Measurements from ENCODE around the gene XIRP1.

- TF ChIP-seq CTCF (IDR thresholded peaks at IDR 0.05): no peak
- TF ChIP-seq EP300 (IDR thresholded peaks at IDR 0.05): no peak
These were observed 34.2 kb downstream of the XIRP1 start for GRCh38 chr3:39158148-39158715.

All from gastroesophageal sphincter (tissue), 3 donors.